Bronchial epithelial cell (primary cell): Measurements from ENCODE around the gene FYTTD1. TPM values are rescaled to one million over a fixed set of nuclear protein-coding genes. Genes with fewer than 3 reads are reported as not detected.

Source experiments
- DNase-seq: peaks from one replicate; pipeline ENCODE4 v3.0.0-alpha.2; 2010; ENCODE audit warnings: low read depth
- FAIRE-seq: peaks from 2 replicates; lab custom pipeline; 2011; peaks lifted over from hg19 to GRCh38; lab: Jason Lieb, UNC
- H3K27me3 ChIP-seq: 2 replicates; pipeline ENCODE4 v1.5.1; 2011; ENCODE audit warnings: low read length; ENCODE audit not compliant: control insufficient read depth, insufficient read depth
- H3K36me3 ChIP-seq: 2 replicates; pipeline ENCODE4 v1.5.1; 2011; ENCODE audit warnings: low read length; ENCODE audit not compliant: control insufficient read depth, insufficient read depth
- H3K4me3 ChIP-seq: 2 replicates; pipeline ENCODE4 v1.5.1; 2011; ENCODE audit warnings: mild to moderate bottlenecking, low read depth, low read length, control low read depth
- CTCF ChIP-seq: IDR thresholded peaks from 2 replicates; pipeline ENCODE4 v1.5.1; 2011; ENCODE audit warnings: mild to moderate bottlenecking, moderate library complexity, low read length, control low read depth, inconsistent platforms; ENCODE audit not compliant: insufficient read depth, severe bottlenecking
- total RNA-seq: library from RNA; depleted of rRNA; stranded (reverse); fragments of >200 nt; gene quantifications from 2 replicates; pipeline ENCODE4 v1.2.1, GENCODE V29; 2014

Gene FYTTD1
- total RNA-seq, 1 donor from 2014 or later = 37.9 TPM

- FAIRE-seq = no peak
- no peaks in the 10 kb centered on the region for H3K27me3 ChIP-seq
- peak; percentile 43 for DNase-seq
- peak within 1 kb of the TSS; percentile 66 for H3K4me3 ChIP-seq
- H3K36me3 ChIP-seq = no peaks in the 10 kb centered on the region
- no peak for TF ChIP-seq CTCF
These were observed 41.6 kb downstream of the FYTTD1 start, which contains the start of gene LRCH3 for GRCh38 chr3:197791113-197791891. Gene LRCH3 (plus strand): TSS chr3:197791254. CDS start chr3:197791279, 25 bp downstream.

- FAIRE-seq = no peak
- TF ChIP-seq CTCF = no peak
These were observed 42.4 kb downstream of the FYTTD1 start for GRCh38 chr3:197791892-197792647.

GRCh38 chr3:197793247-197793646 lies 43.6 kb downstream of the FYTTD1 start:
- no peak for TF ChIP-seq CTCF
- DNase-seq (peak; percentile 95), FAIRE-seq (no peak)
- H3K36me3 ChIP-seq = no peaks in the 10 kb centered on the region
- H3K27me3 ChIP-seq = no peaks in the 10 kb centered on the region
- H3K4me3 ChIP-seq = no peak overlapping the region

More at GRCh38 chr3:197791892-197792647, 42.4 kb downstream of the FYTTD1 start:
- peak overlapping the region; percentile 66 for H3K4me3 ChIP-seq
- no peaks in the 10 kb centered on the region for H3K36me3 ChIP-seq
- peak; percentile 31 for DNase-seq
- H3K27me3 ChIP-seq = no peaks in the 10 kb centered on the region

- no peak for TF ChIP-seq CTCF
- DNase-seq (no peak), FAIRE-seq (no peak)
- H3K36me3 ChIP-seq = no peaks in the 10 kb centered on the region
- H3K27me3 ChIP-seq = no peaks in the 10 kb centered on the region
- no peak overlapping the region for H3K4me3 ChIP-seq
These were observed 44.4 kb downstream of the FYTTD1 start for GRCh38 chr3:197794115-197794514.

GRCh38 chr3:197795200-197795599 lies 45.5 kb downstream of the FYTTD1 start:
- no peak overlapping the region for H3K4me3 ChIP-seq
- no peaks in the 10 kb centered on the region for H3K36me3 ChIP-seq
- TF ChIP-seq CTCF = no peak
- no peaks in the 10 kb centered on the region for H3K27me3 ChIP-seq
- DNase-seq (peak; percentile 76), FAIRE-seq (no peak)
